ENCODE results near the gene CEP89. TPM values are rescaled to one million over a fixed set of nuclear protein-coding genes. Genes with fewer than 3 reads are reported as not detected.

Gene CEP89
- total and polyA plus RNA-seq, 7 donors = 3.7 to 17.5 (median 11.1) TPM

- Histone ChIP-seq H3K36me3 (peaks cover 0 to 87% (median 21%) of the 10 kb centered on the region in 4 donors), H3K27me3 (no peaks in the 10 kb centered on the region), H3K4me1 (no peaks in the 10 kb centered on the region), H3K27ac (no peak overlapping the region), H3K9me3 (no peaks in the 10 kb centered on the region), H3K4me3 (no peak overlapping the region)
- 88 to 94% methylated on average over 12 of the region's 12 CpGs for WGBS, 2 donors
- TF ChIP-seq POLR2AphosphoS5 (IDR thresholded peaks at IDR 0.05) = no peak
- no peak for TF ChIP-seq POLR2A (IDR thresholded peaks at IDR 0.05)
- no peak for TF ChIP-seq CTCF (IDR thresholded peaks at IDR 0.05)
- TF ChIP-seq EP300 (IDR thresholded peaks at IDR 0.05) = no peak
- DNase-seq = no peak
- intact Hi-C loops (cut with DNase I) = no loop called here
Observed at GRCh38 chr19:32914879-32915660, 56.7 kb downstream of the CEP89 start.

- Histone ChIP-seq H3K27me3 (no peaks in the 10 kb centered on the region), H3K36me3 (peaks cover 0 to 88% (median 21%) of the 10 kb centered on the region in 4 donors), H3K27ac (no peak overlapping the region), H3K4me3 (no peak overlapping the region), H3K9me3 (no peaks in the 10 kb centered on the region), H3K4me1 (no peaks in the 10 kb centered on the region)
- TF ChIP-seq CTCF (IDR thresholded peaks at IDR 0.05) (no peak), POLR2AphosphoS5 (IDR thresholded peaks at IDR 0.05) (no peak), POLR2A (IDR thresholded peaks at IDR 0.05) (no peak), EP300 (IDR thresholded peaks at IDR 0.05) (no peak)
- DNase-seq = no peak
- 97 to 98% methylated on average over 4 of the region's 4 CpGs for WGBS, 2 donors
- intact Hi-C loops (cut with DNase I) = no loop called here
Observed at GRCh38 chr19:32911467-32911866, 60.3 kb downstream of the CEP89 start.

GRCh38 chr19:32910874-32911273 lies 60.9 kb downstream of the CEP89 start:
- DNase-seq = no peak
- 73 to 89% methylated on average over 5 of the region's 5 CpGs for WGBS, 2 donors

GRCh38 chr19:32910094-32910493 lies 61.7 kb downstream of the CEP89 start:
- Histone ChIP-seq H3K4me3 (no peak overlapping the region), H3K9me3 (peaks cover 0 to 4% (median 0%) of the 10 kb centered on the region in 4 donors), H3K27me3 (no peaks in the 10 kb centered on the region), H3K27ac (no peak overlapping the region), H3K36me3 (peaks cover 0 to 85% (median 19%) of the 10 kb centered on the region in 4 donors), H3K4me1 (no peaks in the 10 kb centered on the region)
- WGBS, 2 donors = 95 to 96% methylated on average over 5 of the region's 5 CpGs
- TF ChIP-seq POLR2AphosphoS5 (IDR thresholded peaks at IDR 0.05) (no peak), POLR2A (IDR thresholded peaks at IDR 0.05) (no peak), EP300 (IDR thresholded peaks at IDR 0.05) (no peak), CTCF (IDR thresholded peaks at IDR 0.05) (no peak)
- intact Hi-C loops (cut with DNase I) = no loop called here
- DNase-seq = no peak

More at GRCh38 chr19:32910874-32911273, 60.9 kb downstream of the CEP89 start:
- H3K4me1 ChIP-seq = no peaks in the 10 kb centered on the region
- H3K36me3 ChIP-seq = peaks cover 0 to 84% (median 19%) of the 10 kb centered on the region in 4 donors
- no peak for TF ChIP-seq EP300 (IDR thresholded peaks at IDR 0.05)
- TF ChIP-seq POLR2A (IDR thresholded peaks at IDR 0.05) = no peak
- no peak for TF ChIP-seq CTCF (IDR thresholded peaks at IDR 0.05)
- no peak for TF ChIP-seq POLR2AphosphoS5 (IDR thresholded peaks at IDR 0.05)
- H3K4me3 ChIP-seq = no peak overlapping the region
- intact Hi-C loops (cut with DNase I) = no loop called here
- H3K9me3 ChIP-seq = no peaks in the 10 kb centered on the region
- no peak overlapping the region for H3K27ac ChIP-seq
- H3K27me3 ChIP-seq = no peaks in the 10 kb centered on the region
